Esophagus muscularis mucosa (tissue), 4 donors: Measurements from ENCODE around the gene MT1H. TPM values are rescaled to one million over a fixed set of nuclear protein-coding genes. Genes with fewer than 3 reads are reported as not detected.

Source experiments
- DNase-seq: peaks from one replicate; pipeline ENCODE4 v3.0.0-alpha.2; 2017; ENCODE audit errors: extremely low spot score
- H3K27ac ChIP-seq, 4 donors: fragments of 200-600 bp; sonication (generic); replicated peaks in 1 of 4; 1 replicate in 3 of 4; 2 replicates in 1 of 4; pipeline ENCODE4 v1.5.1; 2016 to 2019; ENCODE audit warnings: mild to moderate bottlenecking in 1 of 4
- H3K27me3 ChIP-seq, 4 donors: fragments of 200-600 bp; sonication (generic); one replicate each; pipeline versions ENCODE4 v1.5.1 to v1.6.0; 2016 to 2019
- H3K36me3 ChIP-seq, 4 donors: fragments of 200-600 bp; sonication (generic); one replicate each; pipeline ENCODE4 v1.5.1; 2016 to 2019
- H3K4me1 ChIP-seq, 4 donors: fragments of 200-600 bp; sonication (generic); one replicate each; pipeline ENCODE4 v1.5.1; 2016 to 2019
- H3K4me3 ChIP-seq, 4 donors: fragments of 200-600 bp; sonication (generic); 1 replicate in 2 of 4; 2 replicates in 2 of 4; pipeline ENCODE4 v1.5.1; 2016 to 2019; ENCODE audit warnings: mild to moderate bottlenecking in 4 of 4, moderate library complexity in 1 of 4
- H3K9me3 ChIP-seq, 4 donors: fragments of 200-600 bp; sonication (generic); 1 replicate in 3 of 4; 2 replicates in 1 of 4; pipeline ENCODE4 v1.5.1; 2016 to 2019
- EP300 ChIP-seq: sonication (generic); formaldehyde crosslinking; IDR thresholded peaks from one replicate; pipeline ENCODE4 v1.6.1; 2017; ENCODE audit warnings: antibody characterized with exemption
- POLR2A ChIP-seq: fragments of 450-650 bp; IDR thresholded peaks from one replicate; pipeline ENCODE4 v1.6.1; 2017; ENCODE audit warnings: antibody characterized with exemption, moderate library complexity, mild to moderate bottlenecking, low read depth
- POLR2AphosphoS5 ChIP-seq, 2 donors: sonication (generic); formaldehyde crosslinking; IDR thresholded peaks; one replicate each; pipeline ENCODE4 v1.6.1; 2017; ENCODE audit warnings: antibody characterized with exemption in 2 of 2
- WGBS: methylation state at CpG from one replicate; pipeline ENCODE4 v1.1.5; 2018; 5-methylcytosine and 5-hydroxymethylcytosine counted together
- intact Hi-C: fragments of 100-400 bp; cut with DNase I; formaldehyde crosslinking; loops from one replicate; pipeline ENCODE4 v1.15.1; 2023
- total RNA-seq, 4 donors: library from RNA; depleted of rRNA; stranded (reverse); fragments of >200 nt; gene quantifications; one replicate each; pipeline versions ENCODE4 v1.1.0 to v1.2.1, GENCODE V29; 2016
- TF ChIP-seq, protein P1 (sequence below), 3 experiments: fragments of 200-600 bp in 2 of 3; fragments of 450-650 bp in 1 of 3; sonication (generic) in 2 of 3; IDR thresholded peaks; one replicate each; pipeline ENCODE4 v1.5.1; 2017 to 2019; ENCODE audit warnings: antibody characterized with exemption in 3 of 3, mild to moderate bottlenecking in 2 of 3, moderate library complexity in 1 of 3

MT1H gene
- total RNA-seq, 4 donors from 2014 or later = not detected

DNA sequence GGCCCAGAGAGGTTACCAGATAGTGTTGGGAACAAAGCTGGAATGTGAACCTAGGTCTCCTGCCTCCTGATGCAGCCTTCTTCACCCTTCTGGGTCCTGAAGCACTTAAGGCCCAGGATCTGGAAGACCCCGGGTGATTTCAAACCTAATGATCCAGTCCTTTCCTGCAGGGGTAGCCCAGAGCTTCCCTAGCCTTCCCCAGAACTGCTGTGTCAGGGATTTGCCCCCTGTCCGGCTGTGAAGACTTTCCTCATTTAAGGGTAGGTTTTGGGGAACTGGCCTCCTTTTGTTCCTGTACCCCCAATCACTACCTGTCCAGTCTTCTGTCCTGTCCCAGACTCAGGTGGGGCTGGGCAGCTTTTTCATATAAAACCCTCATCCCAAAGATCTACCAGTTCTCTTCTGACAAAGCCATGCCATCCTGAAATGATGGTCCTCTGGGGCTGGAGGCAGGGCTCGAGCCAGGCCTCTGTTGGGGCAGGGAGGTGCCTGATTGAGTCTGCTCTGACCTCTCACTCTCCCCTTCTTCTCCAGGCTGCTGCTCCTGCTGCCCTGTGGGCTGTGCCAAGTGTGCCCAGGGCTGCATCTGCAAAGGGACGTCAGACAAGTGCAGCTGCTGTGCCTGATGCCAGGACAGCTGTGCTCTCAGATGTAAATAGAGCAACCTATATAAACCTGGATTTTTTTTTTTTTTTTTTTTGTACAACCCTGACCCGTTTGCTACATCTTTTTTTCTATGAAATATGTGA, 14.0 kb downstream of the MT1H start:
- no peaks in the 10 kb centered on the region for H3K27me3 ChIP-seq
- peaks cover 0 to 7% (median 6%) of the 10 kb centered on the region in 4 donors for H3K9me3 ChIP-seq
- TF ChIP-seq, protein P1, sequence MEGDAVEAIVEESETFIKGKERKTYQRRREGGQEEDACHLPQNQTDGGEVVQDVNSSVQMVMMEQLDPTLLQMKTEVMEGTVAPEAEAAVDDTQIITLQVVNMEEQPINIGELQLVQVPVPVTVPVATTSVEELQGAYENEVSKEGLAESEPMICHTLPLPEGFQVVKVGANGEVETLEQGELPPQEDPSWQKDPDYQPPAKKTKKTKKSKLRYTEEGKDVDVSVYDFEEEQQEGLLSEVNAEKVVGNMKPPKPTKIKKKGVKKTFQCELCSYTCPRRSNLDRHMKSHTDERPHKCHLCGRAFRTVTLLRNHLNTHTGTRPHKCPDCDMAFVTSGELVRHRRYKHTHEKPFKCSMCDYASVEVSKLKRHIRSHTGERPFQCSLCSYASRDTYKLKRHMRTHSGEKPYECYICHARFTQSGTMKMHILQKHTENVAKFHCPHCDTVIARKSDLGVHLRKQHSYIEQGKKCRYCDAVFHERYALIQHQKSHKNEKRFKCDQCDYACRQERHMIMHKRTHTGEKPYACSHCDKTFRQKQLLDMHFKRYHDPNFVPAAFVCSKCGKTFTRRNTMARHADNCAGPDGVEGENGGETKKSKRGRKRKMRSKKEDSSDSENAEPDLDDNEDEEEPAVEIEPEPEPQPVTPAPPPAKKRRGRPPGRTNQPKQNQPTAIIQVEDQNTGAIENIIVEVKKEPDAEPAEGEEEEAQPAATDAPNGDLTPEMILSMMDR (IDR thresholded peaks at IDR 0.05) = no peak
- peak; percentile 23 for TF ChIP-seq POLR2A
- peak overlapping the region; percentile 51 to 68 (median 62) for H3K4me3 ChIP-seq
- H3K36me3 ChIP-seq = no peaks in the 10 kb centered on the region
- peak overlapping the region; percentile 67 to 86 (median 84) for H3K27ac ChIP-seq
- no peak for DNase-seq
- H3K4me1 ChIP-seq = peaks cover 35 to 50% (median 42%) of the 10 kb centered on the region in 4 donors
- intact Hi-C loops = loop anchor here (2.0 to 5.0 kb wide), 2 partner anchors 46 to 75 kb away; partner anchors contain the start of genes MT1A and MT2A
- WGBS = 67% methylated on average over 5 of the region's 5 CpGs

DNA sequence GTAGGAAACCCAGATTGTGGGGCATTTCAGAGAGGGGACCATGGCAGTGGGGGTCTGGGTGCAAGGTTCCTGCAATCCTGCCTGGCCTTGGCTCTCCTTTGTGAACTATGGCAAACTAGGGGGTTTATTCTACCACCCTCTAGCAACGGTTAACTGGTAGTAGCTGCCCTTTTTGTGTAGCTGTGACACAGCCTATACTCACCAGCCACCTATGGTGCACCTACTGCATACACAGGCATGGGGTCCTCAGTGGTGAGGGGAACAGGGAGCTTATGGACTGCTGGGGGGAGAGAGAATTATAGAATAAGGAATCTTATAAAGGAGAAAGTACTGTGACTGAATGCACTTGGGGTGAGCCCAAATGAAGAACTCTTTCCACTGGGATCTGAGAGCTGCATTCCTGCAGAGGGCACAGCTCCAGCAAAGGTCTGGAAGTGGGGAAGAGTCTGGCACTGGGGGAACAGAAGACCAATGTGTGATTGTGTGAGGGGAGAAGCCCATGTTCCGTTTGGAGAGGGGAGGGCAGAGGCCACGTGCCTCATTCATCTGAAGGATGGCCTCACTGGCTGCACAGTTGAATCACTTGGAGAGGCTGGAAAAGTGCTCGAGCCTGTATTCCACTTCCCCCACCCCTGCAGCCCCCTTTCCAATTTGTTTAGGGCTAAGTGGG, 14.8 kb downstream of the MT1H start:
- Histone ChIP-seq H3K36me3 (no peaks in the 10 kb centered on the region), H3K9me3 (peaks cover 0 to 7% (median 6%) of the 10 kb centered on the region in 4 donors), H3K27ac (peak overlapping the region; percentile 67 to 86 (median 84)), H3K27me3 (no peaks in the 10 kb centered on the region), H3K4me1 (peaks cover 35 to 50% (median 42%) of the 10 kb centered on the region in 4 donors), H3K4me3 (peak overlapping the region; percentile 51 to 68 (median 62))
- 61% methylated on average over 4 of the region's 4 CpGs for WGBS
- intact Hi-C loops = loop anchor here (5.0 kb wide), 1 partner anchor 47 kb away; the partner anchor contains the start of gene MT1A
- DNase-seq = no peak
- TF ChIP-seq POLR2A (no peak), EP300 (no peak), POLR2AphosphoS5 (IDR thresholded peaks at IDR 0.05) (no peak)
- TF ChIP-seq, protein P1 (IDR thresholded peaks at IDR 0.05) = no peak

DNA sequence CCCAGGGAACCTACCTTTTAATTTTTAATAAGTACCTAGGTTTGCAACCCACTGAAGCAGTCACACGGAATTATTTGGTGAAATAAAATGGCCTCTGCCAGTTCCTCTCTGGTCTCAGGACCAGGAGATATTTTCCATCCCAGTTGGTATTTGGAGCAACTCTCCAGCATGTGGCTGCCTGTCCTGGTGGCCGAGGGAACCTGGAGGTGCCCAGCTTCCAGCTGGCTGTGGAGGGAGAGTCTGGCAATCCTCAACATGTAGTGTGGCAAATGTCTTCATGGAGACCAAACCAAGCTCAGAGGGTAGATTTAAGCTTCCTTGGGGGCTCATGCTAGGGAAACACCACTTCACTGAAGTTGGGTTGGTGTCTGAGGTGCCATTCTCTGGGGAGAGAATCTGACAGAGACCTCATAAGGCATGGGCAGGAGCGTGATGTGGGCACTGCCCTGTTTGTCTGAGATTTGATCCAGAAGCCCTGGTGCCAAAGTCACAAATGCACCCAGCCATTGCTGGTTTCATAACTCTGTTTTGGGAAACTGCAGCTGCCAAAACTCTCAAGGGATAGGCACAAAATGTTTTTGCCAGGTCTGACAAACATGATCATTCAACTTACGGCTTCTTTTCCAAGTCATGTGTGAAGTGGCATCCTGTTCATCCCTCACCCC, 15.4 kb downstream of the MT1H start:
- WGBS = 79% methylated on average over 3 of the region's 4 CpGs
- Histone ChIP-seq H3K36me3 (no peaks in the 10 kb centered on the region), H3K9me3 (peaks cover 0 to 7% (median 6%) of the 10 kb centered on the region in 4 donors), H3K27me3 (no peaks in the 10 kb centered on the region), H3K27ac (peak overlapping the region; percentile 67 to 86 (median 84)), H3K4me3 (peak overlapping the region in 3 of 4 donors; percentile 51 to 68 (median 59)), H3K4me1 (peaks cover 35 to 50% (median 42%) of the 10 kb centered on the region in 4 donors)
- intact Hi-C loops = loop anchor here (5.0 kb wide), 1 partner anchor 48 kb away; the partner anchor contains the start of gene MT1A
- no peak for DNase-seq
- TF ChIP-seq POLR2AphosphoS5 (IDR thresholded peaks at IDR 0.05) (no peak), EP300 (no peak), POLR2A (peak; percentile 32)
- TF ChIP-seq, protein P1 (IDR thresholded peaks at IDR 0.05) = no peak

DNA sequence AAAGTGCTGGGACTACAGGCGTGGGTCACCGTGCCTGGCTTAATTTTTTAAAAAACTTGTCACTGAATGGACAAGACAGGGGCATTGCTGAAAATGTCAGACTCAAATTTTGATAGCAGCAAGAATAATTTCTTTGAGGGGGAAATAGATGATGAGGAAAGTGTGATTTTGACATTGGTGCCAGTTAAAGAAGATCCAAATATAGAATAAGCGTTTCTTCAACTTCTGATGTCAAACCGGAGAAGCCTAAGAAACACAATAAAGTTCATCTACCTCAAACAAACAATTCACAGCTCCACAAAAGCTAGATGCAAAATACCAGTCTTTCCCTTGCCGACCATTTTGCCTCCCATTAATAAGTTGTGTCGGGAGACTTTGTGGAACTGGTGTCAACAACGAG, 17.1 kb downstream of the MT1H start:
- Histone ChIP-seq H3K9me3 (peaks cover 0 to 7% (median 6%) of the 10 kb centered on the region in 4 donors), H3K4me3 (no peak overlapping the region), H3K36me3 (no peaks in the 10 kb centered on the region), H3K4me1 (peaks cover 18 to 41% (median 34%) of the 10 kb centered on the region in 4 donors), H3K27me3 (no peaks in the 10 kb centered on the region), H3K27ac (no peak overlapping the region)
- DNase-seq = no peak
- intact Hi-C loops = no loop called here
- WGBS = 92% methylated on average over 7 of the region's 7 CpGs
- TF ChIP-seq POLR2A (no peak), POLR2AphosphoS5 (IDR thresholded peaks at IDR 0.05) (no peak), EP300 (no peak)
- TF ChIP-seq, protein P1 (IDR thresholded peaks at IDR 0.05) = no peak
